ENCODE results near the gene MRFAP1.

- TF ChIP-seq CTCF (IDR thresholded peaks at IDR 0.05; ENCODE audit: insufficient read depth, low read length) (no peak), REST (IDR thresholded peaks at IDR 0.05; ENCODE audit: insufficient replicate concordance, low read depth) (no peak), POLR2AphosphoS5 (IDR thresholded peaks at IDR 0.05; ENCODE audit: low read depth) (peak; percentile 93), SPI1 (IDR thresholded peaks at IDR 0.05; ENCODE audit: borderline replicate concordance, low read depth) (no peak)
These were observed 42.5 kb downstream of the MRFAP1 start for GRCh38 chr4:6682862-6683590.

Data from HL-60 (cell line).